Measurements from ENCODE around the gene RAB11FIP4. TPM values are rescaled to one million over a fixed set of nuclear protein-coding genes. Genes with fewer than 3 reads are reported as not detected.

The RAB11FIP4 gene
- total and polyA plus RNA-seq, 9 of the 15 experiments (the other 6 are each of a cell fraction or from before 2014, with no cell fraction given) = 0.62 to 16.6 (median 8.9) TPM

GRCh38 chr17:31492880-31493655, 101.6 kb downstream of the RAB11FIP4 start (continued):
- TF ChIP-seq ZFP91 (CRISPR knock-in tag; IDR thresholded peaks at IDR 0.05) = no peak
- TF ChIP-seq ZNF140 (CRISPR knock-in tag; IDR thresholded peaks at IDR 0.05) = no peak
- TF ChIP-seq ZNF408 (CRISPR knock-in tag; IDR thresholded peaks at IDR 0.05; ENCODE audit: low read depth) = no peak
- TF ChIP-seq PML (IDR thresholded peaks at IDR 0.05; ENCODE audit: low read length) = no peak
- TF ChIP-seq CHAMP1 (IDR thresholded peaks at IDR 0.05) = no peak
- TF ChIP-seq MEIS2 (IDR thresholded peaks at IDR 0.05; ENCODE audit: partially characterized antibody) = no peak
- no peak for TF ChIP-seq GATAD2A (IDR thresholded peaks at IDR 0.05)
- no peak for TF ChIP-seq ZFPM2 (CRISPR knock-in tag; IDR thresholded peaks at IDR 0.05)
- TF ChIP-seq ZNF707 (CRISPR knock-in tag; conservative IDR thresholded peaks at IDR 0.05) = no peak
- no peak for TF ChIP-seq CBFB (CRISPR knock-in tag; IDR thresholded peaks at IDR 0.05)
- TF ChIP-seq ATF1 (CRISPR knock-in tag; IDR thresholded peaks at IDR 0.05) = no peak
- TF ChIP-seq ATF1 (tag; IDR thresholded peaks at IDR 0.05) = 0 out of 2 replicates have a peak, but pooled peaks have one; percentile 30
- no peak for TF ChIP-seq BCLAF1 (IDR thresholded peaks at IDR 0.05; ENCODE audit: borderline replicate concordance in 1 of 2, control insufficient read depth in 1 of 2, low read depth in 2 of 2, low read length in 1 of 2)
- TF ChIP-seq TCF3 (CRISPR knock-in tag; IDR thresholded peaks at IDR 0.05) = peak; percentile 28; the same call in 1 of the 2 replicates
- no peak for TF ChIP-seq RNF2 (IDR thresholded peaks at IDR 0.05)
- TF ChIP-seq SLC30A9 (CRISPR knock-in tag; IDR thresholded peaks at IDR 0.05) = no peak
- no peak for TF ChIP-seq THAP7 (CRISPR knock-in tag; IDR thresholded peaks at IDR 0.05)
- TF ChIP-seq POLR2AphosphoS5 (IDR thresholded peaks at IDR 0.05; ENCODE audit: control insufficient read depth, insufficient read depth, low read depth, low read length) = no peak
- TF ChIP-seq ZNF830 (CRISPR knock-in tag; IDR thresholded peaks at IDR 0.05) = no peak
- TF ChIP-seq HES1 (IDR thresholded peaks at IDR 0.05; ENCODE audit: low read depth) = no peak

All from K562 (cell line).